NCI-H69 (cell line): ENCODE results near the gene RALBP1.
"Not testable (repeated sequence)": the region's sequence is repeated elsewhere in the genome, so short reads cannot be mapped to it uniquely, and the experiment has no call there.

Experiments used
- DNase-seq: peaks from one replicate; lab custom pipeline; 2025; lab: John Stamatoyannopoulos, UW

RALBP1 gene

DNA sequence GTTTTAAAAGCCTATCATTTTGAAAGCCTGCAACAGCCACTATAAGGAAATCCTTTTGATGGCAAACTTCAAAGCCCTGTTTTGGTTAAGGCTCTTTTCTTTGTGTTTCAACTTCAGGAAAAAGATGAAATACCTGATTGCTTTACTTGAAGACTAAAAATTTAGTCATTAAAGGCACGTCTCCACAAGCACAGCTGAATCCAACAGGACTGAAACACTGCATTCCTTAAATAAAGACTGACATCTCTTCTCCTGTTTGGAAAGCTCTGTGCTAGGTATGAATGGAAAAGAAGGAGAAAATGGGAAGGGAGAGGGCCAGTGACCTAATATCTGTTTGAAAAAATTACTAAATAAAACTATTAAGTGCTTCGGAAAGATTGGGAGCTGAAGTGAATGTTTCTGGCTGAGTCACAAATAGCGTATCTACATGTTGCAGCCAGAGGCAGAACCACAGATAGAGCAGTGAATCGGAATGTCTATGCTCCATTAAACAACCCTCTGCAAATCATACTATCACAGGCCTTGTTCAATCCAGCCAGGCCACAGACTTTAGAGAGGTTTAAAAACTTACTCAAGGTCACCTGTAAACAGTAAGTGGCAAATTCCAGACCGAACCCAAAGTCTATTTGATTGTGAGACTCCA is 21.1 kb upstream of the RALBP1 start:
- DNase-seq: no peak

DNA sequence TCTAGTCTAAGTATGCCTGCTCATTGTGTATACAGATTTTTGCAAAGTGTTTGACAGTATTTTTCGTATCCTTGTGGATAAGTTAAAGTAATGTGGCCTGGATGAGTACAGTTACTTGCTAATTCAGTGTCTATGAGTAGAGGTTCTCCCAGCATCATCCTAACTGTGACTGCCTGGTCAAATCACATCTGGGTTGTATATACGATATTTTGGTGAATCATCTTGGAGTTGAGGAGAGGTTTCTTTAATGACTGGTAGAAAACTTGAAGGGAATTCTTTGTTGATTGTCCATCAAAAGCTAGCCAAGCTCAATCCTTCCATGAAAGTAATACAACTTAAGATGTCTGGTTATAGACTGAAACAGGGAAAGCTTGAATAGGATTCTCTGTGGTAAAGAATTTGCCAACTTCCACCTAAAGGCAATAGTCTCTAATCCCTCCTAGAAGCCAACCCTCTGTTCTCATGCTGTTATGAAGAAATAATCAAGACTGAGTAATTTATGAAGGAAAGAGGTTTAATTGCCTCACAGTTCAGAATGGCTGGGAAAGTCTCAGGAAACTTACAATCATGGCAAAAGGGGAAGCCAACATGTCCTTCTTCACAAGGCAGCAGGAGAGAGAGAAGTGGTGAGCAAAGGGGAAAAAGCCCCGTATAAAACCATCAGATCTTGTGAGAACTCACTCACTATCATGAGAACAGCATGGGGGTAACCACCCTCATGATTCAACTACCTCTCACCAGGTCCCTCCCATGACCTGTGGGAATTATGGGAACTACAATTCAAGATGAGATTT is 19.4 kb upstream of the RALBP1 start:
- no peak for DNase-seq

GRCh38 chr18:9466127-9466526 is 9.2 kb upstream of the RALBP1 start:
- no peak for DNase-seq

DNA sequence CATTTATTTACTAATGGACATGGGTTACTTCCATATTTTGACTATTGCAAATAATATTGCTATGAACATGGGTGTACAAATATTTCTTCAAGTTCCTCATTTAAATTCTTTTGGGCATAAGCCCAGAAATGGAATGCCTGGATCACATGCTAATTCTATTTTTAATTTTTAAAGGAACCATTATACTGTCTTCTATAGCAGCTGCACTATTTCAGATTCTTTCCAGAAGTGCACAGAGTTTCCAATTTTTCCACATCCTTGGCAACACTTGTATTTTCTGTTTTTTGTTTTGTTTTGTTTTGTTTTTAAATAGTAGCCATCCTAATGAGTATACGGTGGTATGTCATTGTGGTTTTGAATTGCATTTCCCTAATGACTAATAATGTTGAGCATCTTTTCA is 8.5 kb upstream of the RALBP1 start:
- no peak for DNase-seq

- no peak for DNase-seq
These were observed 6.3 kb upstream of the RALBP1 start for GRCh38 chr18:9468998-9469397.

DNA sequence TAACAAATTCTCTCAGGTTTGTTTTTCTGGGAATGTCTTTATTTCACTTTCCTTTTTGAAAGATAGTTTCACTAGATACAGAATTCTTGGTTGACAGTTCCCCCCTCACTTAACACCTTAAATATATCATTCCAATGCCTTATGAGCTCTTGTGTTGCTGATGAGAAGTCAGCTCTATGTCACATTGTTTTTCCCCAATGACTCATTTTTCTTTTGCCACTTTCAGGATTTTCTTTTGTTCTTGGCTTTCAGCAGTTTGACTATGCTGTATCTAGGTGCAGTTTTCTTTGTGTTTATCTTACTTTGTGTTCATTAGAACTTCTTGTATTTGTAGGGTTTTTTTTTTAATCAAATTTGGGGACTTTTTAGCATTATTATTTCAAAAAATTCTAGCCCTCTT is 5.6 kb upstream of the RALBP1 start:
- DNase-seq: no peak

GRCh38 chr18:9474108-9474982 is 968 bp upstream of the RALBP1 start:
- DNase-seq: peak; percentile 97

GRCh38 chr18:9475643-9476591 is 604 bp downstream of the RALBP1 start:
- DNase-seq: peak; percentile 75

GRCh38 chr18:9476949-9477348 is 1.6 kb downstream of the RALBP1 start:
- not testable (repeated sequence) for DNase-seq

GRCh38 chr18:9477509-9477908 is 2.2 kb downstream of the RALBP1 start:
- DNase-seq: no peak

DNA sequence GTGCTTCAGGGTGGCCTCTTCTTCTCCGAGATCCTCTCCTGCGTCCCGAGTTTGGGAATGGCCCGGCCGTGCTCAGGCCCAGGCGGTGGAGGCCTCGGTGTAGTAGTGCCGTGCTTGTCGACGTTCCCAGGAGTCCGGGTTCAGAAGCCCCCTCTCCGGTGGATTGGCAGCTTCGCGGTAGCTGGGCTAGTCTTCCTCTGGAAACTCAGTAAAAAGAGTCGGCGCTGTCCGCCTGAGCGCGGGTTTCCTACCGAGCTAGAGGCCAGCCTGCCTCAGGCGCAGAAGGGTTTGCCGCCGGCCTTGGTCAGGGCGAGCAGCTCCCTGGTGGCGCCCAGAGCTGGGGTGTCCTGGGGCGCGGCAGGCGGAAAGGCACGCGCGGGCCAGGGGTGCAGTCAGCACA is 3.2 kb downstream of the RALBP1 start:
- DNase-seq: no peak

DNA sequence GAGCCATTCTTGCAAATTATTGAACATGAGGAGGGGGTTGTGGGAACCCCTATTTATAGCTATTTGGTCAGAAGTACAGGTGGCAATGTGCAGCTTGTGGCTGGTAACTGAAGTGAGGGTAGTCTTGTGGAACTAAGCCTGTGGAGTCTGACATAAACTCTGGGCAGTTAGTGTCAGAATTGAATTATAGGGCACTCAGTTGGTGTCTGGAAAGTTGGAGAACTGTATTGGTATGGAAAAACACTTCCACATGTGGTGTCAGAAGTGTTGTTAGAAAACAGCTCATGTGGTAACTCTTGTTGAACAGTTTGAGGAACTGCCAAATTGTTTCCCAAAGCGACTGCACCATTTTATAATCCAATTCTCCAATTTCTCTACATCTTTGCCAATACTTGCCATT is 7.5 kb downstream of the RALBP1 start:
- DNase-seq: no peak

GRCh38 chr18:9483526-9483925 is 8.2 kb downstream of the RALBP1 start:
- no peak for DNase-seq

DNA sequence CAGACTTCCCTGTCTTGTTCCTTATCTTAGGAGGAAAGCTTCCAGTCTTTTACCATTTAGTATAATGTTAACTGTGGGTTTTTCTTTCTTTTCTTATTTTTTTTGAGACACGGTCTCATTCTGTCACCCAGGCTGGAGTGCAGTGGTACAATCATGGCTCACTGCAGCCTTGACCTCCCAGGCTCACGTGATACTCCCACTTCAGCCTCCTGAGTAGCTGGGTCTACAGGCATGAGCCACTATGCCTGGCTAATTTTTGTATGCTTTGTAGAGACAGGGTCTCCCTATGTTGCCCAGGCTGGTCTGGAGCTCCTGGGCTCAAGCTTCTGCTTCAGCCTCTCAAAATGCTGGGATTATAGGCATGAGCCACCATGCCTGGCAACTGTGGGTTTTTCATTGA is 9.5 kb downstream of the RALBP1 start:
- not testable (repeated sequence) for DNase-seq

- DNase-seq: no peak
These were observed 13.2 kb downstream of the RALBP1 start for GRCh38 chr18:9488538-9488937.

GRCh38 chr18:9494778-9495331 is 19.5 kb downstream of the RALBP1 start:
- no peak for DNase-seq

DNA sequence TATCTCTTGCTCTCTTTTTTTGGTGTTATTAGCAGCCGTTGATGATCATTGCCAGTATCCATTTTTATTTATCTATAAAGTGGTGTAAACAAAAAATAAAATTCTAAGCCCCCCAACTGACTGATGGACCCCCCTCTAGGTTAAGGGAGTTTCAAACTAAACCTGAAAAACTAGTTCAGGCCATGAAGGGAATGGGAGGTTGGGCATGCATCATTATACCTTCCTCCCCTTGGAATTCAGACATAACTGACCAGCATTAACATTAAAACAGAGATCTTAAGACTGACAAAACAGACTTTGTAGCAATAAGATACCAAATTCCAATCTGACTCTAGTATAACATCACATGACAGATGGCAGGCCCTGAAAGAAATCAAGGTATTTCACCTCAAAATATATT is 20.2 kb downstream of the RALBP1 start:
- DNase-seq: no peak

DNA sequence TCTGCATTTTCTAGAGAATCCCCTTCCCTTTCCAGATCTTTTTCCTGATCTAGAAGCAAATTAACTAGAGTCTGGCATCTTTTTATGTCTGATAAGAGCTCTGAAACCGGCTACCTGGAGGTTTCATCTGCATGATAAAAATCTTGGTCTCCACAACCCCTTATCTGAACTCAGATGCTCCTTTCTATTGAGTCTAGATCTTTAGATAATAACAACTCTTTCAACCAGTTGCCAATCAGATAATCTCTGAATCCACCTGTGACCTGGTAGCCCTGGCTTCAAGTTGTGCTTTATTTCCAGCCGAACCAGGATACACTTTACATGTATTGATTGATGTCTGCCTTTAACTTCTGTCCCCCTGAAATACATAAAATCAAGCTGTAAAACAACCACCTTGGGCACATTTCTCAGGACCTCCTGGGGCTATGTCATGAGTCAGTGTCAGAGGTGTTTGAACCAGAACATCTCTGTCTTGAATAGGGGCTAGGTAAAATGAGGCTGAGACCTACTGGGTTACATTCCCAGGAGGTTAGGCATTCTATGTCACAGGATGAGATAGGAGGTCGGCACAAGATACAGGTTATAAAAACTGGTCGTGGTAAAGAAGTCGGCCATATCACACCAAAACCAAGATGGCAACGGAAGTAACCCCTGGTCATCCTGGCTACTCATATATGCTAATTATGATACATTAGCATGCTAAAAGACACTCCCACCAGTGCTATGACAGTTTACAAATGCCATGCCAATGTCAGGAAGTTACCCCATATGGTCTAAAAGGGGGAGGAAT is 20.8 kb downstream of the RALBP1 start:
- DNase-seq: no peak

DNA sequence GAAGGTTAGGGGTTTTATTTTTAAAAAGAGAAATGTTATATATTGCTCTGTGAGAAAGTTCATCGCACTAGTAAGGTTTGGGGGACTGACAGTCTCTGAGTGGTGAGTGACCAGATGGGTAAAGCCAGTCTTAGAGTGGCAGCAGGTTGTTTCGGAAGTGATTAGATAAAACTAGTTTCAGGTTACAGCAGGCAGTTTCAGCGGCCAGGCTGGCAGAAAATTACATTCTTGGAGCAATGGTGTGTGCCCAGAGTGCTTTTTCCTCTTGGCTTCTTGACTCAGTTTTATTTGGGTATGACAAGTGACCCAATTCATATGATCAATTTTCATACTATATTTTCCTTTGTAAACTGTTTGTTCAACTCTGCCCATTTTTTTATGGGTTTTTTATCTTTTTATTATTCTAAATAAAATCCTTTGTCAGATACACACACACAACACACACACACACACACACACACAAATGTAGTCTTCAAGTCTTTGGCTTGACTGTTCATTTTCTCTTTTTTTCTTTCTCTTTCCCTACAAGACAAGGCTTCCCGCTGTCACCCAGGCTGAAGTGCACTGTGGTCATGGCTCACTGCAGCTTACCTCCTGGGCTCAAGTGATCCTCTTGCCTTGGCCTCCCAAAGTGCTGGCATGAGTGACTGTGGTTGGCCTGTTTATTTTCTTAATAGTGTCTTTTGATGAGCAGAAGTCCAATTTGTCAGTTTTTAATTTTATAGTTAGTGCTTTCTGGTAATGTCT is 30.9 kb downstream of the RALBP1 start:
- peak; percentile 47 for DNase-seq
